K562 (cell line): ENCODE results near the gene SGPL1. TPM values are rescaled to one million over a fixed set of nuclear protein-coding genes. Genes with fewer than 3 reads are reported as not detected.
A peak's percentile ranks its signal among the peaks of the same experiment; 100 is the strongest.

Experiments used
- ATAC-seq: fragments of 200-7000 bp; cut with Tn5 transposase; 3 replicates; pipeline ENCODE4 v1.9.1; 2020; ENCODE audit warnings: moderate library complexity
- BruUV-seq: library from RNA; stranded (reverse); fragments of 400-500 nt; replicated peaks from 2 replicates; lab custom pipeline; 2021; lab: Mats Ljungman, UMichigan
- CTCF ChIA-PET: fragments of 300-600 bp; formaldehyde crosslinking; extraction: SDS; loops from one replicate; lab custom pipeline; 2021; ENCODE audit warnings: low intra/inter-chr PET ratio; lab: Yijun Ruan, JAX
- POLR2A ChIA-PET: fragments of 300-600, 350-650 bp; sonication (Branson Sonifier 250); formaldehyde crosslinking; extraction: SDS; loops from one replicate; lab custom pipeline; 2021; ENCODE audit warnings: antibody characterized with exemption, inconsistent platforms; lab: Yijun Ruan, JAX
- DNase-seq, 4 experiments: peaks; one replicate each; pipeline versions ENCODE4 v3.0.0 to v3.0.0-alpha.2; 2011 to 2018; ENCODE audit warnings: low spot score in 3 of 4, mixed read lengths in 3 of 4; ENCODE audit errors: extremely low read depth in 1 of 4
- FAIRE-seq: peaks from 2 replicates; lab custom pipeline; 2011; peaks lifted over from hg19 to GRCh38; lab: Jason Lieb, UNC
- H2AFZ ChIP-seq: 2 replicates; pipeline ENCODE4 v1.6.0; 2011; ENCODE audit warnings: low read depth, low read length, control low read depth, inconsistent platforms
- H3K27ac ChIP-seq: fragments of 200-600 bp; 3 replicates; pipeline ENCODE4 v1.8.0; 2011; ENCODE audit warnings: low read depth, mild to moderate bottlenecking, control low read depth, inconsistent platforms, low read length, moderate library complexity, mixed read lengths; ENCODE audit errors: extremely low read depth
- H3K27me3 ChIP-seq, 2 experiments: fragments of 300-600 bp in 1 of 2; 2 replicates in 1 of 2; 3 replicates in 1 of 2; pipeline versions ENCODE4 v1.6.0 to v1.8.0; 2011; ENCODE audit warnings: inconsistent platforms in 2 of 2, low read length in 2 of 2, mild to moderate bottlenecking in 1 of 2, mixed read lengths in 1 of 2, moderate library complexity in 1 of 2; ENCODE audit not compliant: control insufficient read depth in 2 of 2, insufficient read depth in 2 of 2
- H3K36me3 ChIP-seq: fragments of 300-600 bp; 3 replicates; pipeline ENCODE4 v1.8.0; 2011; ENCODE audit warnings: mild to moderate bottlenecking, low read length, inconsistent platforms; ENCODE audit not compliant: control insufficient read depth, insufficient read depth
- H3K4me1 ChIP-seq, 2 experiments: fragments of 200-600 bp in 1 of 2; replicated peaks in 1 of 2; 2 replicates in 1 of 2; 3 replicates in 1 of 2; pipeline versions ENCODE4 v1.5.1 to v1.8.0; 2011; ENCODE audit warnings: inconsistent platforms in 2 of 2, low read length in 2 of 2, mild to moderate bottlenecking in 1 of 2, mixed read lengths in 1 of 2, moderate library complexity in 1 of 2; ENCODE audit not compliant: control insufficient read depth in 2 of 2, insufficient read depth in 2 of 2
- H3K4me2 ChIP-seq: 2 replicates; pipeline ENCODE4 v1.6.1; 2011; ENCODE audit warnings: low read length, control low read depth, inconsistent platforms, mixed read lengths; ENCODE audit not compliant: insufficient read depth
- H3K4me3 ChIP-seq: fragments of 200-600 bp; sonication (generic), shearing (Covaris generic); 2 replicates; pipeline ENCODE4 v1.5.1; 2016; ENCODE audit warnings: control low read depth, inconsistent platforms
- H3K79me2 ChIP-seq: fragments of 200-600 bp; 3 replicates; pipeline ENCODE4 v1.8.0; 2011; ENCODE audit warnings: low read length, inconsistent platforms; ENCODE audit not compliant: control insufficient read depth, insufficient read depth
- H3K9ac ChIP-seq, 2 experiments: 2 replicates each; pipeline versions ENCODE4 v1.6.0 to v1.6.1; 2011; ENCODE audit warnings: low read depth in 2 of 2, low read length in 2 of 2, control low read depth in 1 of 2, inconsistent platforms in 1 of 2, mild to moderate bottlenecking in 1 of 2, mixed read lengths in 1 of 2; ENCODE audit not compliant: insufficient read depth in 1 of 2
- H3K9me1 ChIP-seq: one replicate; pipeline ENCODE4 v1.6.0; 2011; ENCODE audit warnings: inconsistent platforms, mild to moderate bottlenecking, low read length, moderate library complexity; ENCODE audit not compliant: control insufficient read depth, insufficient read depth
- H3K9me3 ChIP-seq: replicated peaks from 2 replicates; pipeline ENCODE4 v1.5.1; 2011; ENCODE audit warnings: low read depth, low read length, inconsistent platforms; ENCODE audit not compliant: control insufficient read depth, insufficient read depth
- H4K20me1 ChIP-seq: replicated peaks from 2 replicates; pipeline ENCODE4 v1.6.1; 2011; ENCODE audit warnings: low read length, inconsistent platforms, mixed read lengths; ENCODE audit not compliant: control insufficient read depth, insufficient read depth
- CEBPZ ChIP-seq: fragments of 150-350 bp; IDR thresholded peaks from 2 replicates; pipeline ENCODE4 v1.6.1; 2014; ENCODE audit warnings: low read depth, mild to moderate bottlenecking, low read length, borderline replicate concordance
- ETV5 ChIP-seq: sonication (generic); formaldehyde crosslinking; IDR thresholded peaks from 2 replicates; pipeline ENCODE4 v1.4.0; 2020; ENCODE audit warnings: low read depth, mild to moderate bottlenecking, missing genetic modification reagents
- PKNOX1 ChIP-seq: fragments of 450-650 bp; IDR thresholded peaks from 2 replicates; pipeline ENCODE4 v1.6.1; 2016
- ZNF3 ChIP-seq: fragments of 250-450 bp; sonication (Bioruptor Pico); IDR thresholded peaks from 2 replicates; pipeline ENCODE4 v1.5.0; 2021; ENCODE audit warnings: mild to moderate bottlenecking, moderate library complexity
- ZNF316 ChIP-seq: fragments of 450-650 bp; IDR thresholded peaks from 2 replicates; pipeline ENCODE4 v1.6.1; 2016
- WGBS: fragments of 100-300 bp; shearing (Covaris generic); methylation state at CpG from one replicate; pipeline ENCODE4 v1.1.6; 2016; ENCODE audit warnings: low coverage, mixed read lengths; ENCODE audit not compliant: insufficient coverage; ENCODE audit errors: missing lambda C conversion rate; 5-methylcytosine and 5-hydroxymethylcytosine counted together
- in situ Hi-C: fragments of 300-500 bp; cut with MboI; formaldehyde crosslinking; loops from 4 replicates; pipeline ENCODE4 v1.15.0; 2018; ENCODE audit warnings: inconsistent platforms, mixed read lengths
- intact Hi-C: fragments of 100-400 bp; cut with micrococcal nuclease; formaldehyde crosslinking; loops from 2 replicates; pipeline ENCODE4 v1.14.2; 2022
- polyA plus RNA-seq, 8 experiments: library from polyadenylated mRNA; depleted of rRNA in 4 of 8; stranded (reverse) in 5 of 8; unstranded in 3 of 8; fragments of >200 nt; fragmentation: Nextera tagmentation in 2 of 8; fragmentation: Illumina TruSeq in 1 of 8; extraction: Ambion mirVana in 2 of 8; extraction: Trizol in 1 of 8; gene quantifications; 2 replicates each; pipeline versions ENCODE4 v1.2.1 to v1.2.3, GENCODE V29; 2011 to 2014; ENCODE audit warnings: inconsistent platforms in 1 of 8, missing spikeins in 1 of 8
- total RNA-seq, 7 experiments: library from RNA; depleted of rRNA in 6 of 7; stranded (reverse); fragments of >200 nt in 6 of 7; fragmentation: Illumina TruSeq in 2 of 7; extraction: Trizol in 2 of 7; gene quantifications; 2 replicates each; pipeline versions ENCODE4 v1.2.1 to v1.2.3, GENCODE V29; 2011 to 2021; ENCODE audit warnings: low replicate concordance in 1 of 7

SGPL1 gene
- total and polyA plus RNA-seq, 9 of the 15 experiments (the other 6 are each of a cell fraction or from before 2014, with no cell fraction given) = 6.0 to 18.0 (median 8.7) TPM

- TF ChIP-seq ZNF3 (CRISPR knock-in tag) = no peak
These were observed 77.7 kb downstream of the SGPL1 start (continued) for GRCh38 chr10:70893227-70894006.

GRCh38 chr10:70894416-70894815, 78.7 kb downstream of the SGPL1 start:
- Histone ChIP-seq H3K4me2 (no peak overlapping the region), H3K36me3 (no peaks in the 10 kb centered on the region), H3K27ac (no peak overlapping the region), H3K4me3 (no peak overlapping the region), H2AFZ (no peak overlapping the region), H3K4me1 (peaks cover 0 to 7% of the 10 kb centered on the region in 2 experiments; a peak in 2 of 5 replicates), H3K9me3 (no peaks in the 10 kb centered on the region), H3K27me3 (peaks cover 7 to 17% of the 10 kb centered on the region in 2 experiments; a peak in 3 of 5 replicates), H3K9me1 (no peaks in the 10 kb centered on the region), H3K79me2 (no peaks in the 10 kb centered on the region), H4K20me1 (no peaks in the 10 kb centered on the region), H3K9ac (no peak overlapping the region)
- peak; percentile 62; the same call in 1 of the 2 replicates for TF ChIP-seq PKNOX1
- TF ChIP-seq ZNF316 = peak; percentile 34
- TF ChIP-seq ETV5 = no peak
- TF ChIP-seq CEBPZ = no peak
- in situ Hi-C loops (no loop called here), intact Hi-C loops (no loop called here)
- DNase-seq (no peak), ATAC-seq (no peak), FAIRE-seq (peak; percentile 35)
- BruUV-seq = no TSS peak
- ChIA-PET POLR2A (interaction anchor here (0.8 kb wide), 1 partner anchor 9 kb away, joined by 3 read pairs; no protein-coding TSS in a partner anchor), CTCF (no interaction called here)
- 0% methylated on average over 2 of the region's 2 CpGs for WGBS
